Nephron progenitor cell (in vitro differentiated cells): ENCODE results near the gene RPP25.

Source experiments
- DNase-seq: peaks from one replicate; pipeline ENCODE4 v3.0.0; 2021
- H3K27ac Mint-ChIP-seq: 2 replicates; pipeline ENCODE4 v1.8.0; 2021; ENCODE audit warnings: mild to moderate bottlenecking, moderate library complexity, mixed read lengths
- H3K27me3 Mint-ChIP-seq: 2 replicates; pipeline ENCODE4 v1.8.0; 2021; ENCODE audit warnings: mild to moderate bottlenecking, low read depth, mixed read lengths; ENCODE audit not compliant: poor library complexity
- H3K36me3 Mint-ChIP-seq: 2 replicates; pipeline ENCODE4 v1.8.0; 2021; ENCODE audit warnings: low read depth, mixed read lengths
- H3K4me1 Mint-ChIP-seq: 2 replicates; pipeline ENCODE4 v1.8.0; 2021; ENCODE audit warnings: mixed read lengths
- H3K4me3 Mint-ChIP-seq: 2 replicates; pipeline ENCODE4 v1.8.0; 2021; ENCODE audit warnings: mild to moderate bottlenecking, moderate library complexity, mixed read lengths
- H3K9me3 Mint-ChIP-seq: 2 replicates; pipeline ENCODE4 v1.8.0; 2021; ENCODE audit warnings: mild to moderate bottlenecking, moderate library complexity, mixed read lengths
- TF ChIP-seq, protein P1 (sequence below): fragments of 200-600 bp; sonication (generic); IDR thresholded peaks from 2 replicates; pipeline ENCODE4 v1.5.0; 2021; ENCODE audit warnings: antibody characterized with exemption

RPP25 gene, protein sequence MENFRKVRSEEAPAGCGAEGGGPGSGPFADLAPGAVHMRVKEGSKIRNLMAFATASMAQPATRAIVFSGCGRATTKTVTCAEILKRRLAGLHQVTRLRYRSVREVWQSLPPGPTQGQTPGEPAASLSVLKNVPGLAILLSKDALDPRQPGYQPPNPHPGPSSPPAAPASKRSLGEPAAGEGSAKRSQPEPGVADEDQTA

DNA sequence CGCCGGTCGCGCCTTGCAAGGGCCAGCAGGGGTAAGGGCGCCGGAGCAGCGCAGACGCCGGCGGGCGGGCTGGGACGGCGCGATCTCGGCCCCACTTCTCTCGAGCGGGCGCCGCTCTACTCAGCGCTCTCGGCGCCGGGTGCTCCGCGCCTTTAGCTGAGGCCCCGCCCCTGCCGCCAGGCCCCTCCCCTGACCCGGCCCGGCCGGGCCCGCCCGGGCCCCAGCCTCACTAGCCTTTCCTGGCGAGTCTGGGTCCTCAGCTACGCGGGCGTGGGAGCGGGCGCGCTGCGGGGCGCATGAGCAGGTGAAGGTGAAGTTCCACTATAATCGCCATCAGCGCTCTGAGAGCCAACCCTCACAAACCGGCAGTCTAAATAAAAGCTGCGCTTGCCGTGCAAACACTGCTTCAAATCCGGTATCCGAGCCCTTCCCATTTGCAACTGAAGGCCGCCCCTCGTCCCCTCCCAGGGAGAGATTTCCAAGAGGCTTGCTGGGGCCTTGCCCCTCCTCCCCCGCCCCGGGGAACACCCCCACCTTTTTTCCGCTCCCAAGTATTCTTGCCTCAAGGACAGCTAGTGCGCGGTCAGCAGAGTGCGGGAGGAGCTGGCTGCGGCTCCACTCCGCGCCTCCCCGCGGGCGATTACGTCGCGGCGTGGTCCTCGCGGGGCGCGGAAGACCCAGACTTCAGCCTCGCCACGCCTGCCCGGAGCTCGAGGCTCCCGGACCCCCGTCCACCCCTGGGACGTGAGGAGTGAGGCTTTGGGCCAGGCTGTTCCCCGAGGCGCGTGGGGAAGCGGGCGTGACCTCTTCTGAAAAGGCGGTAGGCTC lies at the start of gene RPP25:
TSS of gene RPP25 (minus strand) at position 125 of the 828 bp plus-strand sequence. CDS start 189 bp downstream, outside the sequence.
- H3K4me3 Mint-ChIP-seq: peak within 1 kb of the TSS; percentile 59
- peaks cover 78% of the 10 kb centered on the region for H3K27me3 Mint-ChIP-seq

DNA sequence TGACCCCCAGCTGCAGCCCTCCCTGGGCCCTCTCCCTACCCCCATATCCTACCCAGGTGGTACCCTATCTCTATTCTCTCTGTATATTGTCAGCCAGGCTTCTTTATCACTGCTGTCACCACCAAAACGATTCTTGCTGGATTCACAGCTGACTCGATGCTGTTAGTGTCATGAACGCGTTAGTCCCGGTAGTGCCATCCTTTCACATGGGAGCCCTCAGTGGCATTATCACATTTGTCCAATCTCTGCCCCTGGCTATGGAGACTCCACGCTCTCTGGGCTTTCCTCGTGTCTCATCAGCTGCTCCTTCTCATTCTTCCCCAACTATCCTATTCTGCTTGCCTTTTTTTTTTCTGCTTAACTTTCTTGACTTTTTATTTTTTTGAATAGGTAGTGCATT lies 45.8 kb upstream of the RPP25 start:
- H3K4me3 Mint-ChIP-seq: no peak overlapping the region
- DNase-seq: no peak
- TF ChIP-seq, protein P1, sequence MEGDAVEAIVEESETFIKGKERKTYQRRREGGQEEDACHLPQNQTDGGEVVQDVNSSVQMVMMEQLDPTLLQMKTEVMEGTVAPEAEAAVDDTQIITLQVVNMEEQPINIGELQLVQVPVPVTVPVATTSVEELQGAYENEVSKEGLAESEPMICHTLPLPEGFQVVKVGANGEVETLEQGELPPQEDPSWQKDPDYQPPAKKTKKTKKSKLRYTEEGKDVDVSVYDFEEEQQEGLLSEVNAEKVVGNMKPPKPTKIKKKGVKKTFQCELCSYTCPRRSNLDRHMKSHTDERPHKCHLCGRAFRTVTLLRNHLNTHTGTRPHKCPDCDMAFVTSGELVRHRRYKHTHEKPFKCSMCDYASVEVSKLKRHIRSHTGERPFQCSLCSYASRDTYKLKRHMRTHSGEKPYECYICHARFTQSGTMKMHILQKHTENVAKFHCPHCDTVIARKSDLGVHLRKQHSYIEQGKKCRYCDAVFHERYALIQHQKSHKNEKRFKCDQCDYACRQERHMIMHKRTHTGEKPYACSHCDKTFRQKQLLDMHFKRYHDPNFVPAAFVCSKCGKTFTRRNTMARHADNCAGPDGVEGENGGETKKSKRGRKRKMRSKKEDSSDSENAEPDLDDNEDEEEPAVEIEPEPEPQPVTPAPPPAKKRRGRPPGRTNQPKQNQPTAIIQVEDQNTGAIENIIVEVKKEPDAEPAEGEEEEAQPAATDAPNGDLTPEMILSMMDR: no peak
- no peak overlapping the region for H3K27ac Mint-ChIP-seq
- peaks cover 5% of the 10 kb centered on the region for H3K4me1 Mint-ChIP-seq
- H3K36me3 Mint-ChIP-seq: peaks cover 3% of the 10 kb centered on the region
- peaks cover 3% of the 10 kb centered on the region for H3K9me3 Mint-ChIP-seq
- H3K27me3 Mint-ChIP-seq: peaks cover 29% of the 10 kb centered on the region

More for the DNA sequence above, at the start of gene RPP25:
- Mint-ChIP-seq H3K27ac (no peak within 1 kb of the TSS), H3K9me3 (no peaks in the 10 kb centered on the region), H3K4me1 (peaks cover 41% of the 10 kb centered on the region), H3K36me3 (no peaks in the 10 kb centered on the region)
- TF ChIP-seq, protein P1: no peak
- DNase-seq: peak; percentile 83

DNA sequence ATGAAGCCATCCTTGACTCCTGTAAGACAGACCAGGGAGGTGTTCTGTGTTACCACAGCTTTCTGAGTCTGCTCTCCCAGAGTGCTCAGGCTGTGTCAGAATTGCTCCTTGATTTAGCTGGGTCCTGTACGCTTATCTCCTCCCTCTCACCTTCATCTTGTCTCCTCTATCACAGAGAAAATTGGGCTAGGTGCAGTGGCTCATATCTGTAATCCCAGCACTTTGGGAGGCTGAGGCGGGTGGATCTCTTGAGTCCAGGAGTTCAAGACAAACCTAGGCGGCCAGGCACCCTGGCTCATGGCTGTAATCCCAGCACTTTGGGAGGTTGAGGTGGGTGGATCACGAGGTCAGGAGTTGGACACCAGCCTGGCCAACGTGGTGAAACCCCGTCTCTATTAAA lies 44.7 kb upstream of the RPP25 start:
- peaks cover 6% of the 10 kb centered on the region for H3K36me3 Mint-ChIP-seq
- peaks cover 6% of the 10 kb centered on the region for H3K9me3 Mint-ChIP-seq
- peaks cover 10% of the 10 kb centered on the region for H3K4me1 Mint-ChIP-seq
- no peak overlapping the region for H3K27ac Mint-ChIP-seq
- DNase-seq: no peak
- TF ChIP-seq, protein P1: no peak
- H3K4me3 Mint-ChIP-seq: no peak overlapping the region
- H3K27me3 Mint-ChIP-seq: peaks cover 40% of the 10 kb centered on the region

DNA sequence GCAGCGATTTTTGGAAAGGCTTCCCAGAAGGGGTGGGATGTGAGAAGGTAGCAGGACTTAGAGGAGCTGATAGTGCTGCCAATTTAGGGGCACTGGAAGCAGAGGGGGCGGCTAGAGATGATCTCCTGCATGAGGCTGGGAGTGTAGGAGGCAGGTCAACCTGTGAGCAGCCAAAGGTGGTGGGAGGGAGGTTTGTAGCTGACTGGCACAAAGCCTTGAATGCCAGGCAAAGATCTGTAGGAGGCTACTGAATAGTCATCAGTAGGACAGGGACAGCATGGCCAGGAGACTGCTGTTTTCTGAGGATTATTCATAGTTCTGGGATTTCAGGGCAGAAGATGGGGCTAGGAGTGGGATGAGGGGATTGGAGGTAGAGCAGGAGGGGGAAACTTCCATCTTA lies 41.0 kb upstream of the RPP25 start:
- peak overlapping the region; percentile 4 for H3K4me3 Mint-ChIP-seq

GRCh38 chr15:74997141-74997540 lies 40.6 kb upstream of the RPP25 start:
- H3K4me1 Mint-ChIP-seq: peaks cover 24% of the 10 kb centered on the region
- H3K36me3 Mint-ChIP-seq: peaks cover 6% of the 10 kb centered on the region
- TF ChIP-seq, protein P1: no peak
- H3K4me3 Mint-ChIP-seq: peak overlapping the region; percentile 85
- H3K27ac Mint-ChIP-seq: no peak overlapping the region
- peaks cover 6% of the 10 kb centered on the region for H3K9me3 Mint-ChIP-seq
- H3K27me3 Mint-ChIP-seq: peaks cover 70% of the 10 kb centered on the region
- DNase-seq: no peak

More for the DNA sequence above, 41.0 kb upstream of the RPP25 start:
- Mint-ChIP-seq H3K4me1 (peaks cover 20% of the 10 kb centered on the region), H3K27me3 (peaks cover 66% of the 10 kb centered on the region), H3K36me3 (peaks cover 6% of the 10 kb centered on the region), H3K9me3 (peaks cover 6% of the 10 kb centered on the region), H3K27ac (no peak overlapping the region)
- TF ChIP-seq, protein P1: no peak
- no peak for DNase-seq
